Measurements from ENCODE around the gene LTA4H.
"Not testable (repeated sequence)": the region's sequence is repeated elsewhere in the genome, so short reads cannot be mapped to it uniquely, and the experiment has no call there.

LTA4H gene

GRCh38 chr12:96035283-96036236 is at the start of gene LTA4H:
LTA4H (minus strand) TSS chr12:96035587; CDS start chr12:96035519, 68 bp downstream.
- peak; percentile 99 to 100 for DNase-seq

- DNase-seq: no peak
Observed at GRCh38 chr12:96084624-96085023, 49.2 kb upstream of the LTA4H start.

- no peak for DNase-seq
Observed at GRCh38 chr12:96083020-96083719, 47.8 kb upstream of the LTA4H start.

- DNase-seq: no peak
Observed at GRCh38 chr12:96081596-96081995, 46.2 kb upstream of the LTA4H start.

- DNase-seq: no peak
Observed at GRCh38 chr12:96078231-96079135, 43.1 kb upstream of the LTA4H start.

GRCh38 chr12:96077081-96077480 is 41.7 kb upstream of the LTA4H start:
- DNase-seq: no peak

- no peak for DNase-seq
Observed at GRCh38 chr12:96075560-96075959, 40.2 kb upstream of the LTA4H start.

GRCh38 chr12:96073346-96074330 is 38.3 kb upstream of the LTA4H start:
- DNase-seq: peak in 1 of 2 experiments; percentile 11

- peak; percentile 13 to 21 for DNase-seq
Observed at GRCh38 chr12:96070670-96071279, 35.4 kb upstream of the LTA4H start.

GRCh38 chr12:96069511-96070231 is 34.3 kb upstream of the LTA4H start:
- no peak for DNase-seq

- no peak for DNase-seq
Observed at GRCh38 chr12:96068636-96069035, 33.2 kb upstream of the LTA4H start.

- no peak for DNase-seq
Observed at GRCh38 chr12:96068111-96068510, 32.7 kb upstream of the LTA4H start.

- DNase-seq: not testable (repeated sequence)
Observed at GRCh38 chr12:96065776-96066175, 30.4 kb upstream of the LTA4H start.

GRCh38 chr12:96064966-96065365 is 29.6 kb upstream of the LTA4H start:
- DNase-seq: no peak

GRCh38 chr12:96064271-96064670 is 28.9 kb upstream of the LTA4H start:
- DNase-seq: peak; percentile 82 to 88

- DNase-seq: peak; percentile 43 to 59
Observed at GRCh38 chr12:96063046-96063445, 27.7 kb upstream of the LTA4H start.

- DNase-seq: peak; percentile 92 to 95
Observed at GRCh38 chr12:96061864-96062453, 26.6 kb upstream of the LTA4H start.

- no peak for DNase-seq
Observed at GRCh38 chr12:96061323-96061722, 25.9 kb upstream of the LTA4H start.

- DNase-seq: no peak
Observed at GRCh38 chr12:96060041-96060440, 24.7 kb upstream of the LTA4H start.

GRCh38 chr12:96057986-96058553 is 22.7 kb upstream of the LTA4H start:
- no peak for DNase-seq

Measured in Kasumi-1 (cell line).